Calu3 (cell line): ENCODE results near the gene SERPINE3. TPM values are rescaled to one million over a fixed set of nuclear protein-coding genes. Genes with fewer than 3 reads are reported as not detected.

Source experiments
- BruUV-seq: library from RNA; stranded (reverse); fragments of 400-500 nt; replicated peaks from 2 replicates; lab custom pipeline; 2021; lab: Mats Ljungman, UMichigan
- CTCF ChIA-PET: fragments of 300-600 bp; sonication (Branson Sonifier 250); formaldehyde crosslinking; loops from one replicate; lab custom pipeline; 2022; ENCODE audit warnings: antibody characterized with exemption; lab: Charles Lee
- DNase-seq: peaks from one replicate; pipeline ENCODE4 v3.0.0; 2022
- H3K27ac Mint-ChIP-seq: one replicate; pipeline ENCODE4 v1.8.0; 2022; ENCODE audit warnings: mixed read lengths; ENCODE audit not compliant: unreplicated experiment
- H3K27me3 Mint-ChIP-seq: one replicate; pipeline ENCODE4 v1.8.0; 2022; ENCODE audit warnings: mixed read lengths; ENCODE audit not compliant: unreplicated experiment
- H3K36me3 Mint-ChIP-seq: one replicate; pipeline ENCODE4 v1.8.0; 2022; ENCODE audit warnings: mild to moderate bottlenecking, moderate library complexity, mixed read lengths; ENCODE audit not compliant: insufficient read depth, unreplicated experiment
- H3K4me1 Mint-ChIP-seq: one replicate; pipeline ENCODE4 v1.8.0; 2022; ENCODE audit warnings: mild to moderate bottlenecking, low read depth, mixed read lengths; ENCODE audit not compliant: unreplicated experiment
- H3K4me3 Mint-ChIP-seq: one replicate; pipeline ENCODE4 v1.8.0; 2022; ENCODE audit warnings: mild to moderate bottlenecking, low read depth, moderate library complexity, mixed read lengths; ENCODE audit not compliant: unreplicated experiment
- H3K9me3 Mint-ChIP-seq: one replicate; pipeline ENCODE4 v1.8.0; 2022; ENCODE audit warnings: low read depth, mixed read lengths; ENCODE audit not compliant: unreplicated experiment
- intact Hi-C: fragments of 100-400 bp; cut with micrococcal nuclease; formaldehyde crosslinking; loops from one replicate; pipeline ENCODE4 v1.10.0; 2022; ENCODE audit not compliant: unreplicated experiment
- total RNA-seq: library from RNA; stranded (reverse); gene quantifications from 2 replicates; pipeline ENCODE4 v1.2.3, GENCODE V29; 2022
- TF ChIP-seq, protein P1 (sequence below): fragments of 200-600 bp; IDR thresholded peaks from one replicate; pipeline ENCODE4 v1.8.0; 2022; ENCODE audit warnings: antibody characterized with exemption; ENCODE audit not compliant: unreplicated experiment

Gene SERPINE3
- total RNA-seq, 1 experiment from 2014 or later, result not detected

DNA sequence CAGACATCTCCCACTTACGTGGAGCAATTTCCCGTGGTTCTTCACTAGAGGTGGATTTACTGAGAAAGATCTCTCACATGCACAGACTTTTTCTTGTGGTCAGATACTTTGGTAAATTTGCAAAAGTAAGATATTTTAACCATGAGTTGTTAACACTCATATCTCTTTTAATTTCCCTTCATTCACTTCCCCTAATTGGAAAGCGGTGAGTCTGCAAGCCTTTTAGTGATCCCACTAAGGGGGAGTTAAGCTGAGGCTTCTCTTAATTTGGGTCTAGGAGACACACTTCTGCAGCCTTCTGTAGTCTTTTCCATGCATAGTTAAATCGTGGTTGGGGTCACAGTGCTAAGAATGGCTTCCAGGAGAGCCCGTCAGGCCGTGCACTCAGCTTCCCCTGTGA is 30.7 kb upstream of the SERPINE3 start:
- TF ChIP-seq, protein P1, sequence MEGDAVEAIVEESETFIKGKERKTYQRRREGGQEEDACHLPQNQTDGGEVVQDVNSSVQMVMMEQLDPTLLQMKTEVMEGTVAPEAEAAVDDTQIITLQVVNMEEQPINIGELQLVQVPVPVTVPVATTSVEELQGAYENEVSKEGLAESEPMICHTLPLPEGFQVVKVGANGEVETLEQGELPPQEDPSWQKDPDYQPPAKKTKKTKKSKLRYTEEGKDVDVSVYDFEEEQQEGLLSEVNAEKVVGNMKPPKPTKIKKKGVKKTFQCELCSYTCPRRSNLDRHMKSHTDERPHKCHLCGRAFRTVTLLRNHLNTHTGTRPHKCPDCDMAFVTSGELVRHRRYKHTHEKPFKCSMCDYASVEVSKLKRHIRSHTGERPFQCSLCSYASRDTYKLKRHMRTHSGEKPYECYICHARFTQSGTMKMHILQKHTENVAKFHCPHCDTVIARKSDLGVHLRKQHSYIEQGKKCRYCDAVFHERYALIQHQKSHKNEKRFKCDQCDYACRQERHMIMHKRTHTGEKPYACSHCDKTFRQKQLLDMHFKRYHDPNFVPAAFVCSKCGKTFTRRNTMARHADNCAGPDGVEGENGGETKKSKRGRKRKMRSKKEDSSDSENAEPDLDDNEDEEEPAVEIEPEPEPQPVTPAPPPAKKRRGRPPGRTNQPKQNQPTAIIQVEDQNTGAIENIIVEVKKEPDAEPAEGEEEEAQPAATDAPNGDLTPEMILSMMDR, result no peak
- intact Hi-C loops, result no loop called here
- Mint-ChIP-seq H3K9me3 (no peaks in the 10 kb centered on the region), H3K27me3 (no peaks in the 10 kb centered on the region), H3K27ac (no peak overlapping the region), H3K4me1 (no peaks in the 10 kb centered on the region), H3K36me3 (no peaks in the 10 kb centered on the region), H3K4me3 (no peak overlapping the region)
- CTCF ChIA-PET, result no interaction called here
- no peak for DNase-seq
- no TSS peak for BruUV-seq

DNA sequence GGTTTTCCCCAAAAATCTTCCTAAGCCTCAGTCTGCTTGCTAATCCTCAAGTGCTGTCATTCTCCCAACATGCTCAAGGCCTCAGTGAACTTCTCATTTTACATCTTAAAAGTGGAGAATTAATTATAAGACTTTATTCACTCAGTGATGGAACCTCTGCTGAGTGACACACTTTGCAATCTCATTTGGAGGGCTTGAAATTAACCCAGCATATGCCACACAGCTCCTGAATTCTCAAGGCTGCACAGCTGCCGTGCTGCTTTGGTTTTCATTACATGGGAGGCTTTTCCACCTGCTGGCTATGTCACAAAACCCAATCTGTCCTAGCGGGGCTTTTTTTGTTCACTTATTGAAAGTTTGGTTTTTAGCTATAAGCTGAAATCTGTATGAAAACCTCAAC is 28.3 kb upstream of the SERPINE3 start:
- Mint-ChIP-seq H3K36me3 (no peaks in the 10 kb centered on the region), H3K9me3 (no peaks in the 10 kb centered on the region), H3K4me1 (no peaks in the 10 kb centered on the region), H3K27ac (no peak overlapping the region), H3K4me3 (no peak overlapping the region), H3K27me3 (no peaks in the 10 kb centered on the region)
- intact Hi-C loops, result no loop called here
- BruUV-seq, result no TSS peak
- TF ChIP-seq, protein P1, result no peak
- DNase-seq, result no peak
- CTCF ChIA-PET, result no interaction called here

DNA sequence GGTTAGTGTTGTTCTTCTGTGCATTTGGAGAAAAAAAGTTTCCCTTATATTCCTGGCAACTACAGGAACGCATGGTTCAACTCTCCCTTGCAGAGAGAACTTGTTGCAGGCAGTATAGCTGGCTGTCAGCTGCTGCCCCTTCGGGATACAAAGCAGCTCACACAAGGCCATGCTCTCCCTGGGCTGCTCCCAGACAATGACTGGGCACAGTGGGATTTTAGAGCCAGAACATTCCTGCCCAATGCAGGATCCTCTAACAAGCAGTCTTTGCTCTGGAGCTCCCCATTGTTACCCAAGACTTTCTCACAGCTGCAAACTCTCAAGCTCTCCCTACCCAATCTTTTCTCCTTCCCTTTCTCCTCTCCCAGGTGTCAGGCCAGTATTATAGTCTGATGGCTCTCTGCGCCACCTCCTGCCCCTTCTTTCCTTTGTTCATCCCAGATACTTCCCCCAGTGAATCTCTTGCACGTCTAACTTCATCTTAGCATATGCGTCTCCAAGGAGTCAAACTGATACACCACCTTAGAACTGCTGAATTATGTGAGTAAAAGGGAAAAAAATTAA is 27.5 kb upstream of the SERPINE3 start:
- no peak overlapping the region for H3K4me3 Mint-ChIP-seq
- no peak for DNase-seq
- TF ChIP-seq, protein P1, result no peak
- H3K9me3 Mint-ChIP-seq, result no peaks in the 10 kb centered on the region
- CTCF ChIA-PET, result no interaction called here
- H3K36me3 Mint-ChIP-seq, result no peaks in the 10 kb centered on the region
- H3K4me1 Mint-ChIP-seq, result no peaks in the 10 kb centered on the region
- intact Hi-C loops, result no loop called here
- no peaks in the 10 kb centered on the region for H3K27me3 Mint-ChIP-seq
- no TSS peak for BruUV-seq
- no peak overlapping the region for H3K27ac Mint-ChIP-seq

DNA sequence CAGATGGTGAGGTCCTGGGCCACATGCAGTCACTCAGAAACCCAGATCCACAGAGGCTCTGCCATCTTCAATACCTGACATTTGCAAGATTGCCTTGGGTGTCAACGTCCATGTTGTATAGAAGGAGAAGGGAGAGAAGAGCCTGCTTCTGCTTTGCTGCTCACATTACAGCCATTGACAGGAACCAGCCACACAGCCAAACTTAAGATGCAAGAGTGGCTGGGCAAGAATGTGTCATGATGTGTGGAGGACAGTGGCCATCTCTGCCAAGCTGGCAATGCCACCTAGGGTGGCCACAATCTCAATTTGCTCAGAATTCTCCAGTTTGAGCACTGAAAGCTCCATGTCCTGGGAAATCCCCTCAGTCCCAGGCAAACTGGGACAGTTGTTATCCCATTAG is 25.9 kb upstream of the SERPINE3 start:
- CTCF ChIA-PET, result no interaction called here
- no peaks in the 10 kb centered on the region for H3K36me3 Mint-ChIP-seq
- no peaks in the 10 kb centered on the region for H3K9me3 Mint-ChIP-seq
- H3K4me3 Mint-ChIP-seq, result no peak overlapping the region
- intact Hi-C loops, result no loop called here
- TF ChIP-seq, protein P1, result no peak
- H3K27ac Mint-ChIP-seq, result no peak overlapping the region
- no TSS peak for BruUV-seq
- DNase-seq, result no peak
- no peaks in the 10 kb centered on the region for H3K27me3 Mint-ChIP-seq
- no peaks in the 10 kb centered on the region for H3K4me1 Mint-ChIP-seq
